ENCODE results near the gene LHPP. TPM values are rescaled to one million over a fixed set of nuclear protein-coding genes. Genes with fewer than 3 reads are reported as not detected.

Gene LHPP
- total and polyA plus RNA-seq, 9 donors, result 4.3 to 19.9 (median 12.6) TPM

- peak; percentile 60 to 77 (median 75) for DNase-seq
Observed at GRCh38 chr10:124417895-124418725, 43.5 kb upstream of the LHPP start.

DNA sequence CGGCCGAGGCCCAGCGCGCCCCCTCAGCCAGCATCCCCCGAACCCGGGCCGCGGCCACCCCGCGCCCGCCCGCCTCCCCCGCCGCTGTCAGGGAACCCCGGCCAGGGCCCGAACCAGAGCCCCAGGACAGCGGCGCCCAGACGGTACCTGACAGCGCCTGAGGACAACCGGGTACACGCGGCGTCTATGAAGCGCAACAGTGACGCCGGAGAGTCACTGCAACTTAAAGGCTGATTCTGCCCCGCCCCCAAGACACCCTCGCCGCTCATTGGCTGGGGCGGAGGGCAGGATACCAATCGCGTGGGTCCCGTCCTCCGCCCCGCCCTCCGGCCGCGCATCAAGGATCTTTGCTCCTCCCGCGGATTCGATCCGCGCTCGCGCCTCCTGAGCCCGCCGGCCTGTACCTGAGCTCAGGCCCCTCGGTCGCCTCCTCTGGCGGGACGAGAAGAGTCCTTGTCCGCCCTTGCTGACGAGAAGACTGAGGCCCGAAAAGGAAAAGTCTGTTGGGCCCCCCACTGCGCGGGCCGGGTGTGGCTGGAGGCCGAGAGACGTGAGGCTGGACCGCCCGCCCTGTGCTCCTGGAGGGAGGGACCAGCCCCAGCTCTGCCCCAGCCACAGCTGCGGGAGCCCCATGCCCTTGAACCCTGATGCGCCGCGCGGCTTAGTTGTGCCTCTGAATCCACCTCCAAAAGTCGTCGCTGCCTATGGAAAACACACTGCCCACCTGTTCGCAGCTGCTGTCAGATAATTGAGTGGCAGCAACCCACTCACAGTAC lies 42.7 kb upstream of the LHPP start, which contains the start of gene OAT:
Gene OAT, minus strand, starts transcription at position 198 of the 776 bp plus-strand sequence. CDS start 6,752 bp downstream, outside the sequence.
- Histone ChIP-seq H3K36me3 (no peaks in the 10 kb centered on the region), H3K4me1 (ENCODE audit: insufficient read depth) (peaks cover 8% of the 10 kb centered on the region), H3K4me3 (peak within 1 kb of the TSS; percentile 65), H3K9me3 (no peaks in the 10 kb centered on the region), H3K27ac (peak within 1 kb of the TSS; percentile 89 to 91), H3K27me3 (no peaks in the 10 kb centered on the region)
- 1 to 2% (median 1%) methylated on average over 27 to 70 of the region's 70 CpGs for WGBS, 3 donors
- DNase-seq, result peak; percentile 95 to 97 (median 96)
- TF ChIP-seq EP300 (IDR thresholded peaks at IDR 0.05) (no peak), CTCF (IDR thresholded peaks at IDR 0.05) (peak in 1 of 3 donors; percentile 3), POLR2A (IDR thresholded peaks at IDR 0.05) (peak; percentile 95)
- intact Hi-C loops (cut with DNase I), result no loop called here

More at GRCh38 chr10:124417895-124418725, 43.5 kb upstream of the LHPP start:
- Histone ChIP-seq H3K9me3 (no peaks in the 10 kb centered on the region), H3K27me3 (no peaks in the 10 kb centered on the region), H3K4me1 (ENCODE audit: insufficient read depth) (peaks cover 12% of the 10 kb centered on the region), H3K36me3 (no peaks in the 10 kb centered on the region), H3K27ac (peak overlapping the region; percentile 89 to 91), H3K4me3 (peak overlapping the region; percentile 65)
- TF ChIP-seq POLR2A (IDR thresholded peaks at IDR 0.05), result no peak
- TF ChIP-seq CTCF (IDR thresholded peaks at IDR 0.05), result peak in 1 of 3 donors; percentile 5
- WGBS, 3 donors, result 2 to 3% (median 2%) methylated on average over 22 to 64 of the region's 64 CpGs
- intact Hi-C loops (cut with DNase I), result no loop called here

DNA sequence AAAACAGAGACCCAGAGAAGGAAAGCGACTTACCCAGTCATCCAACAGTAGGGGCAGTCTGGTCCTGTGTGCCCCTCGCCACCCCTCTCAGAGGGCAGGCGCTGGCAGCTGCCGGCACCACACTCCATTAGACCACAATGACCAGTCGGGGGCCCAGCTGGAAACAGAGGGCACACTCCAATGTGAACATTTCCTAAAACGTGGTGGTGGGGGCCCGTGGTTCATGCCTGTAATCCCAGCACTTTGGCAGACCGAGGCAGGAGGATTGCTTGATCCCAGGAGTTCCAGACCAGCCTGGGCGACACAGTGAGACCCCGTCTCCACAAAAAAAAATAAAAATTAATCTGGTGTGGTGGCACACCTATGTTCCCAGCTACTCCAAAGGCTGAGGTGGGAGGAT lies 42.0 kb upstream of the LHPP start:
- TF ChIP-seq CTCF (IDR thresholded peaks at IDR 0.05) (no peak), POLR2A (IDR thresholded peaks at IDR 0.05) (no peak), EP300 (IDR thresholded peaks at IDR 0.05) (no peak)
- H3K4me3 ChIP-seq, result no peak overlapping the region
- peak in 3 of 5 donors; percentile 34 to 45 (median 35) for DNase-seq
- H3K4me1 ChIP-seq (ENCODE audit: insufficient read depth), result peaks cover 8% of the 10 kb centered on the region
- intact Hi-C loops (cut with DNase I), result no loop called here
- no peak overlapping the region for H3K27ac ChIP-seq
- no peaks in the 10 kb centered on the region for H3K27me3 ChIP-seq
- H3K9me3 ChIP-seq, result no peaks in the 10 kb centered on the region
- WGBS, 3 donors, result 89 to 92% (median 92%) methylated on average over 10 of the region's 10 CpGs
- no peaks in the 10 kb centered on the region for H3K36me3 ChIP-seq

DNA sequence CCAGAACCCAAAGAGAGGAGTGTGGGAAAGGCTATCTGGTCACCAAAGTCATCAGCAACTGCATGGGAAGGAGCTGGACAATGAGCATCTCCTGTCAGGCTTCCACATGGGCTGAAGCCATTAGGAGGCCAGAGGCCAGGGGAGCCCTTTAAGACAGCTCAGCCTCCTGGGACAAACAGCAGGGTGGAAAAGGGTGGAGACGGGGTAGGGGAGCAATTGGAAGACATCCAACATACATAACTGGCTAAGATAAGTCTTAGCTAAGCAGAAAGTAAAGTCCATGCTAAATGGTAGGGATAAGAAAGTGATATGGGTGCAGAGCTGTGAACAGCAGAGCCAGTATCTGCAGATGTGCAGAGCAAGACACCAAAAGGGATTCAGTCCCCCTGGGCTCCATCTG lies 41.4 kb upstream of the LHPP start:
- Histone ChIP-seq H3K9me3 (no peaks in the 10 kb centered on the region), H3K27me3 (no peaks in the 10 kb centered on the region), H3K36me3 (no peaks in the 10 kb centered on the region), H3K27ac (no peak overlapping the region), H3K4me3 (no peak overlapping the region), H3K4me1 (ENCODE audit: insufficient read depth) (peaks cover 4% of the 10 kb centered on the region)
- TF ChIP-seq CTCF (IDR thresholded peaks at IDR 0.05) (no peak), EP300 (IDR thresholded peaks at IDR 0.05) (no peak), POLR2A (IDR thresholded peaks at IDR 0.05) (no peak)
- DNase-seq, result no peak
- 27 to 48% (median 28%) methylated on average over 1 of the region's 1 CpG for WGBS, 3 donors
- intact Hi-C loops (cut with DNase I), result no loop called here
